Tibial artery (tissue), 4 donors: ENCODE results near the gene BICDL1.

Experiments used
- DNase-seq, 2 donors: peaks; one replicate each; pipeline ENCODE4 v3.0.0-alpha.2; 2019
- H3K27ac ChIP-seq, 2 donors: fragments of 200-600 bp; sonication (generic) in 1 of 2; 1 replicate in 1 of 2; 2 replicates in 1 of 2; pipeline ENCODE4 v1.5.1; 2018 to 2019; ENCODE audit warnings: mild to moderate bottlenecking in 1 of 2
- H3K27me3 ChIP-seq, 2 donors: fragments of 200-600 bp; sonication (generic) in 1 of 2; one replicate each; pipeline versions ENCODE4 v1.5.1 to v1.6.0; 2016 to 2019
- H3K36me3 ChIP-seq, 3 donors: fragments of 200-600 bp; sonication (generic) in 2 of 3; one replicate each; pipeline ENCODE4 v1.5.1; 2016 to 2019; ENCODE audit warnings: mild to moderate bottlenecking in 2 of 3
- H3K4me1 ChIP-seq, 4 donors: fragments of 200-600 bp; sonication (generic) in 2 of 4; 1 replicate in 3 of 4; 2 replicates in 1 of 4; pipeline ENCODE4 v1.5.1; 2016 to 2019
- H3K4me3 ChIP-seq, 2 donors: fragments of 200-600 bp; sonication (generic) in 1 of 2; 1 replicate in 1 of 2; 2 replicates in 1 of 2; pipeline ENCODE4 v1.5.1; 2018 to 2019; ENCODE audit warnings: mild to moderate bottlenecking in 2 of 2
- H3K9me3 ChIP-seq, 3 donors: fragments of 200-600 bp; sonication (generic) in 1 of 3; one replicate each; pipeline ENCODE4 v1.5.1; 2016 to 2019
- CTCF ChIP-seq, 2 experiments: fragments of 200-600 bp in 1 of 2; fragments of 450-650 bp in 1 of 2; IDR thresholded peaks; one replicate each; pipeline ENCODE4 v1.5.1; 2017 to 2019; ENCODE audit warnings: antibody characterized with exemption in 2 of 2, mild to moderate bottlenecking in 1 of 2, moderate library complexity in 1 of 2
- intact Hi-C: fragments of 100-400 bp; cut with DNase I; formaldehyde crosslinking; loops from one replicate; pipeline ENCODE4 v1.15.0; 2023; ENCODE audit warnings: low total_unique reads

BICDL1 gene

GRCh38 chr12:120051535-120051934 lies 62.5 kb downstream of the BICDL1 start:
- no peak for DNase-seq
- no peaks in the 10 kb centered on the region for H3K36me3 ChIP-seq
- intact Hi-C loops: no loop called here
- no peak overlapping the region for H3K4me3 ChIP-seq
- no peaks in the 10 kb centered on the region for H3K9me3 ChIP-seq
- TF ChIP-seq CTCF (IDR thresholded peaks at IDR 0.05): no peak
- H3K27ac ChIP-seq: no peak overlapping the region
- H3K4me1 ChIP-seq: no peaks in the 10 kb centered on the region
- H3K27me3 ChIP-seq: no peaks in the 10 kb centered on the region

- H3K9me3 ChIP-seq: no peaks in the 10 kb centered on the region
- DNase-seq: no peak
- H3K4me3 ChIP-seq: no peak overlapping the region
- H3K36me3 ChIP-seq: no peaks in the 10 kb centered on the region
- no peak overlapping the region for H3K27ac ChIP-seq
- H3K4me1 ChIP-seq: no peaks in the 10 kb centered on the region
- intact Hi-C loops: no loop called here
- H3K27me3 ChIP-seq: no peaks in the 10 kb centered on the region
- no peak for TF ChIP-seq CTCF (IDR thresholded peaks at IDR 0.05)
These were observed 65.3 kb downstream of the BICDL1 start for GRCh38 chr12:120054293-120054692.

GRCh38 chr12:120055231-120056000 lies 66.4 kb downstream of the BICDL1 start:
- intact Hi-C loops: no loop called here
- Histone ChIP-seq H3K27me3 (no peaks in the 10 kb centered on the region), H3K36me3 (no peaks in the 10 kb centered on the region), H3K27ac (no peak overlapping the region), H3K4me3 (no peak overlapping the region), H3K9me3 (no peaks in the 10 kb centered on the region), H3K4me1 (no peaks in the 10 kb centered on the region)
- no peak for DNase-seq
- TF ChIP-seq CTCF (IDR thresholded peaks at IDR 0.05): no peak

- Histone ChIP-seq H3K4me1 (no peaks in the 10 kb centered on the region), H3K27me3 (peaks cover 0 to 3% of the 10 kb centered on the region in 2 donors), H3K27ac (no peak overlapping the region), H3K9me3 (no peaks in the 10 kb centered on the region), H3K36me3 (no peaks in the 10 kb centered on the region), H3K4me3 (no peak overlapping the region)
- TF ChIP-seq CTCF (IDR thresholded peaks at IDR 0.05): no peak
- DNase-seq: no peak
- intact Hi-C loops: no loop called here
These were observed 67.7 kb downstream of the BICDL1 start for GRCh38 chr12:120056739-120057138.

GRCh38 chr12:120060196-120060595 lies 71.2 kb downstream of the BICDL1 start:
- Histone ChIP-seq H3K27ac (no peak overlapping the region), H3K9me3 (no peaks in the 10 kb centered on the region), H3K4me1 (no peaks in the 10 kb centered on the region), H3K4me3 (no peak overlapping the region), H3K27me3 (peaks cover 0 to 12% of the 10 kb centered on the region in 2 donors), H3K36me3 (no peaks in the 10 kb centered on the region)
- intact Hi-C loops: no loop called here
- TF ChIP-seq CTCF (IDR thresholded peaks at IDR 0.05): no peak
- DNase-seq: no peak
